Measurements from ENCODE around the gene DDO.

GRCh38 chr6:110446405-110446804, 31.0 kb upstream of the DDO start:
- TF ChIP-seq CTCF (IDR thresholded peaks at IDR 0.05 in 2 of 3, conservative IDR thresholded peaks at IDR 0.05 in 1 of 3; ENCODE audit: insufficient read depth in 2 of 3, low read depth in 1 of 3, low read length in 3 of 3) (no peak), MAZ (CRISPR knock-in tag; conservative IDR thresholded peaks at IDR 0.05 in 1 of 2, IDR thresholded peaks at IDR 0.05 in 1 of 2) (no peak), ZNF12 (CRISPR knock-in tag; IDR thresholded peaks at IDR 0.05) (no peak), KAT2B (IDR thresholded peaks at IDR 0.05; ENCODE audit: low read depth, low read length) (no peak), MBD2 (IDR thresholded peaks at IDR 0.05; ENCODE audit: borderline replicate concordance, low read depth) (no peak), CCAR2 (IDR thresholded peaks at IDR 0.05; ENCODE audit: low read depth, low read length) (no peak)
